ENCODE measurements around the gene TXNDC16. TPM values are rescaled to one million over a fixed set of nuclear protein-coding genes. Genes with fewer than 3 reads are reported as not detected.
"Not testable (repeated sequence)": the region's sequence is repeated elsewhere in the genome, so short reads cannot be mapped to it uniquely, and the experiment has no call there.

The TXNDC16 gene
- total RNA-seq, 1 donor from 2014 or later: 2.1 TPM

DNA sequence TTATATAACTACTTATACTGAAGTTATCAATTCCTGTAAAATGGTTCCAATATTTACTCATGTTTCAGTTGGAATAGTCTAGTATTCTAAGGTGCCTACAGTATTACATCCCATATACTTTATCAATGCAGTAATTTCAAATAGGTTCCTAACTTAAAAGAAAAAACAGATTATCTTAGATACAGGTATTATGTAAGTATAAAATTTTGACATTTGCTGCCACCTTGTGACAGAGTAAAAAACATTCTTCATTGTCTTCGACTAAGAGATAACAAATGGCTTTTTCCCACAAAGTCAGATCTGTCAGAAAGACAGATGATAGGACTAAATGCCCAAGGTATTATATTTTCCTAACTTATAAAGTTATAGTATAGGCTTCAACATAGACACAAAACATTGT lies 78.7 kb downstream of the TXNDC16 start:
- DNase-seq (ENCODE audit: low read depth): peak; percentile 14
- TF ChIP-seq, protein P1, sequence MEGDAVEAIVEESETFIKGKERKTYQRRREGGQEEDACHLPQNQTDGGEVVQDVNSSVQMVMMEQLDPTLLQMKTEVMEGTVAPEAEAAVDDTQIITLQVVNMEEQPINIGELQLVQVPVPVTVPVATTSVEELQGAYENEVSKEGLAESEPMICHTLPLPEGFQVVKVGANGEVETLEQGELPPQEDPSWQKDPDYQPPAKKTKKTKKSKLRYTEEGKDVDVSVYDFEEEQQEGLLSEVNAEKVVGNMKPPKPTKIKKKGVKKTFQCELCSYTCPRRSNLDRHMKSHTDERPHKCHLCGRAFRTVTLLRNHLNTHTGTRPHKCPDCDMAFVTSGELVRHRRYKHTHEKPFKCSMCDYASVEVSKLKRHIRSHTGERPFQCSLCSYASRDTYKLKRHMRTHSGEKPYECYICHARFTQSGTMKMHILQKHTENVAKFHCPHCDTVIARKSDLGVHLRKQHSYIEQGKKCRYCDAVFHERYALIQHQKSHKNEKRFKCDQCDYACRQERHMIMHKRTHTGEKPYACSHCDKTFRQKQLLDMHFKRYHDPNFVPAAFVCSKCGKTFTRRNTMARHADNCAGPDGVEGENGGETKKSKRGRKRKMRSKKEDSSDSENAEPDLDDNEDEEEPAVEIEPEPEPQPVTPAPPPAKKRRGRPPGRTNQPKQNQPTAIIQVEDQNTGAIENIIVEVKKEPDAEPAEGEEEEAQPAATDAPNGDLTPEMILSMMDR (IDR thresholded peaks at IDR 0.05; ENCODE audit: insufficient read depth, low read length, poor library complexity, severe bottlenecking): peak; percentile 1
- no peaks in the 10 kb centered on the region for H3K36me3 ChIP-seq (ENCODE audit: control insufficient read depth, insufficient read depth, low read length)
- no peaks in the 10 kb centered on the region for H3K27me3 ChIP-seq (ENCODE audit: control insufficient read depth, insufficient read depth, low read length)
- no peak overlapping the region for H3K4me3 ChIP-seq (ENCODE audit: low read depth, low read length)

DNA sequence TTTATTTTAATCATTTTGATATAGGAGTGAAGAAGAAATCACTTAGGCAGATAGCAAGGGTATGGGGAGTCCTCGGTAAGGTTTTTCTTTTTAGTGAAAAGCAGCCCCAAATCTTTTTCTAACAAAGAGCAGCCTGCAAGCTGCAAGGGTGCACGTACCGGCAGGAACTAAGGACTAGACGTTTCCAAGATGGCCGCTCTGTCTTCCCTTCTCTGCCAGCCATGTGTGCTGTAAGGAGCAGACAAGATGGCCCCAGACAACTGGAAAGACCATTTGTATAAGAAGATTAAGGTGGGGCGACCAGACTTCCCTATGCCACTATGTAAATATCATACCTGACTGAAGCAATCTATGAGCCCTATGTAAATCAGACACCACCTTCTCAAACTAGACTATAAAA lies 79.6 kb downstream of the TXNDC16 start:
- H3K36me3 ChIP-seq (ENCODE audit: control insufficient read depth, insufficient read depth, low read length): no peaks in the 10 kb centered on the region
- TF ChIP-seq, protein P1 (IDR thresholded peaks at IDR 0.05; ENCODE audit: insufficient read depth, low read length, poor library complexity, severe bottlenecking): no peak

DNA sequence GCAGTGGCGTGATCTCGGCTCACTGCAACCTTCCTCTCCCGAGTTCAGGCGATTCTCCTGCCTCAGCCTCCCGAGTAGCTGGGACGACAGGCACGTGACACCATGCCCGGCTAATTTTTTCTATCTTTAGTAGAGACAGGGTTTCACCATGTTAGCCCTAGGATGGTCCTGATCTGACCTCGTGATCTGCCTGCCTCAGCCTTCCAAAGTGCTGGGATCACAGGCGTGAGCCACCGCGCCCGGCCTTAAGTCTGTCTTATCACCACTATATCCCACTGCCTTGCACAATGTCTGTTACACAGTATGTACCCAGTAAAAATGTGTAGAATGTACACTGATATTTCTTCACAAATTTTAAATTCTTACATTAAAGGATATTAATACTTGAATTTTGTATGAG lies 80.1 kb downstream of the TXNDC16 start:
- H3K36me3 ChIP-seq (ENCODE audit: control insufficient read depth, insufficient read depth, low read length); DNase-seq (ENCODE audit: low read depth); H3K27me3 ChIP-seq (ENCODE audit: control insufficient read depth, insufficient read depth, low read length); H3K4me3 ChIP-seq (ENCODE audit: low read depth, low read length): not testable (repeated sequence)

More for the DNA sequence above, 79.6 kb downstream of the TXNDC16 start:
- Histone ChIP-seq H3K27me3 (ENCODE audit: control insufficient read depth, insufficient read depth, low read length) (no peaks in the 10 kb centered on the region), H3K4me3 (ENCODE audit: low read depth, low read length) (no peak overlapping the region)
- DNase-seq (ENCODE audit: low read depth): no peak

DNA sequence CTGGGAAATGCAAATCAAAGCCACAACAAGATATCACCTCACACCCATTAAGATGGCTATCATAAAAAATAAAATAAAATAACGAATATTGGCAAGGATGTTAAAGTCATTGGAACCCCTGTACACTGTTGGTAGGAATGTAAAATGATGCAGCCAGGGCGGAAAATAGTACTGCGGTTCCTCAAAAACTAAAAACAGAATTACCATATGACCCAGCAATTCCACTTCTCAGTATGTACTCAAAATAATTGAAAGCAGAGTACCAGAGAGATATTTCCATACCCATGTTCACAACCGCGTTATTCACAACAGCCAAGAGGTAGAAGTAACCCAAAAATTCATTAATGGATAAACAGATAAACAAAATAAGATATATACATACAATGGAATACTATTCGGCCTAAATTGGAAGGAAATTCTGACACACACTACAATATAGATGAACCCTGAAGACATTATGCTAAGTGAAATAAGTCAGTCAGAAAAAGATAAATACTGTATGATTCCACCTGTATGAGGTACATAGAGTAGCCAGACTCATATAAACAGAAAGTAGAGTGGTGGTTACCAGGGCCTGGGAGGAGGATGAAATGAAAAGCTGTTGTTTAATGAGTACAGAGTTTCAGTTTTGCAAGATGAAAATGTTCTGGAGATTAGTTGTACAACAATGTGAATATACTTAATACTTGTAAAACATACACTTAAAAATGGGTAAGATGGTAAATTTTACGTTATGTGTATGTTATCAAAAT lies 84.6 kb downstream of the TXNDC16 start:
- DNase-seq (ENCODE audit: low read depth): no peak
- no peak overlapping the region for H3K4me3 ChIP-seq (ENCODE audit: low read depth, low read length)
- TF ChIP-seq, protein P1 (IDR thresholded peaks at IDR 0.05; ENCODE audit: insufficient read depth, low read length, poor library complexity, severe bottlenecking): no peak
- H3K27me3 ChIP-seq (ENCODE audit: control insufficient read depth, insufficient read depth, low read length): no peaks in the 10 kb centered on the region
- no peaks in the 10 kb centered on the region for H3K36me3 ChIP-seq (ENCODE audit: control insufficient read depth, insufficient read depth, low read length)

DNA sequence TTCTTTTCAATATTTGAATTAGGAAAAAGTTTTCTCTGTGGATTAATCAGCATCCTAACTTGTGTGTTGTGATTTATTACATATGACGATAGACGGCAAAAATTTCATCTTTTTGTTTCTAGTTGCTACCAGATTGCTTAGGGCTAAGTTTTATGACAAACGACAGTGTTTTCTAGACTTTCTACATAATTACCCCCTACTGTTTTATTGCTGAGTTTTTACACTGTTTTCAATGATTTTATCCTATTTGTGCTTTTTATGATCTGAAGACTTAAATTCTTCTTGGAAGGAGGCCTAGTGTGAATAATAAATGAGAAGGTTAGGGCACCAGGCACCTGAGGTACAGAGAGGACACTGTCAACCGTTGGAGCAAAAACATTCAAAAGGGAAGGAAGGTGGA lies 88.1 kb downstream of the TXNDC16 start:
- DNase-seq (ENCODE audit: low read depth): no peak
- TF ChIP-seq, protein P1 (IDR thresholded peaks at IDR 0.05; ENCODE audit: insufficient read depth, low read length, poor library complexity, severe bottlenecking): no peak
- H3K27me3 ChIP-seq (ENCODE audit: control insufficient read depth, insufficient read depth, low read length): no peaks in the 10 kb centered on the region
- H3K36me3 ChIP-seq (ENCODE audit: control insufficient read depth, insufficient read depth, low read length): no peaks in the 10 kb centered on the region
- H3K4me3 ChIP-seq (ENCODE audit: low read depth, low read length): no peak overlapping the region

DNA sequence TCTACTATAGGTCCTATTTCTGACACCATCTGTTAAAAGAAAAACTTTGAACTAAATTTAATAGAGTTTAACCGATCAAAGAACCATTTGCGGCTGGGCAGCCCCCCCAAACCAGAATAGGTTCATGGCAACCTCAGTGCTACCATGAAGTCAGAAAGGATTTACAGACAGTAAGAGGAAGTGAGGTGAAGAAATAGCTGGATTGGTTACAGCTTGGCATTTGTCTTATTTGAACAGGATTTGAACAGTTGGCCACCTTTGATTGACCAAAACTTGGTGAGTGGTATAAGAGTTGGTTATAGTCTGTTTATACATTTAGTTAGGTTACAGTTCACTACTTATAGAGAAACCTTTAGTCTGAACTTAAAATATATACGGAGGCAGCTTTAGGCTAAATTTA lies 88.9 kb downstream of the TXNDC16 start:
- Histone ChIP-seq H3K36me3 (ENCODE audit: control insufficient read depth, insufficient read depth, low read length) (no peaks in the 10 kb centered on the region), H3K27me3 (ENCODE audit: control insufficient read depth, insufficient read depth, low read length) (no peaks in the 10 kb centered on the region), H3K4me3 (ENCODE audit: low read depth, low read length) (no peak overlapping the region)
- TF ChIP-seq, protein P1 (IDR thresholded peaks at IDR 0.05; ENCODE audit: insufficient read depth, low read length, poor library complexity, severe bottlenecking): no peak
- DNase-seq (ENCODE audit: low read depth): no peak
